SK-N-SH treated with all-trans-retinoic acid at 6 μM for 48 hours (cell line): Measurements from ENCODE around the gene N4BP3.

ENCODE experiments used
- PATZ1 ChIP-seq: fragments of 250-450 bp; sonication (Bioruptor Pico); IDR thresholded peaks from 2 replicates; pipeline ENCODE4 v1.8.0; 2020; ENCODE audit warnings: mild to moderate bottlenecking, moderate library complexity, borderline replicate concordance
- RARB ChIP-seq: fragments of 250-450 bp; sonication (Bioruptor Pico); IDR thresholded peaks from 2 replicates; pipeline ENCODE4 v1.8.0; 2021; ENCODE audit warnings: mild to moderate bottlenecking, moderate library complexity
- ZFP3 ChIP-seq: fragments of 250-450 bp; sonication (Bioruptor Pico); IDR thresholded peaks from 2 replicates; pipeline ENCODE4 v1.5.0; 2020; ENCODE audit warnings: mild to moderate bottlenecking, moderate library complexity
- ZFP30 ChIP-seq: fragments of 450-650 bp; formaldehyde crosslinking; IDR thresholded peaks from 2 replicates; pipeline ENCODE4 v1.5.0; 2022; ENCODE audit warnings: mild to moderate bottlenecking, moderate library complexity
- ZNF8 ChIP-seq: fragments of 450-650 bp; formaldehyde crosslinking; IDR thresholded peaks from 2 replicates; pipeline ENCODE4 v1.5.0; 2020; ENCODE audit warnings: mild to moderate bottlenecking, moderate library complexity

- no peak for TF ChIP-seq PATZ1
- no peak for TF ChIP-seq RARB (CRISPR knock-in tag)
- no peak for TF ChIP-seq ZFP3 (CRISPR knock-in tag)
- no peak for TF ChIP-seq ZFP30 (CRISPR knock-in tag)
- no peak for TF ChIP-seq ZNF8 (CRISPR knock-in tag)
Measured at GRCh38 chr5:178110511-178110910, 2.8 kb upstream of the N4BP3 start.
